ENCODE measurements around the gene CRIM1. TPM values are rescaled to one million over a fixed set of nuclear protein-coding genes. Genes with fewer than 3 reads are reported as not detected.

CRIM1 gene
- total and polyA plus RNA-seq, 12 donors, result 7.6 to 66.3 (median 24.3) TPM

DNA sequence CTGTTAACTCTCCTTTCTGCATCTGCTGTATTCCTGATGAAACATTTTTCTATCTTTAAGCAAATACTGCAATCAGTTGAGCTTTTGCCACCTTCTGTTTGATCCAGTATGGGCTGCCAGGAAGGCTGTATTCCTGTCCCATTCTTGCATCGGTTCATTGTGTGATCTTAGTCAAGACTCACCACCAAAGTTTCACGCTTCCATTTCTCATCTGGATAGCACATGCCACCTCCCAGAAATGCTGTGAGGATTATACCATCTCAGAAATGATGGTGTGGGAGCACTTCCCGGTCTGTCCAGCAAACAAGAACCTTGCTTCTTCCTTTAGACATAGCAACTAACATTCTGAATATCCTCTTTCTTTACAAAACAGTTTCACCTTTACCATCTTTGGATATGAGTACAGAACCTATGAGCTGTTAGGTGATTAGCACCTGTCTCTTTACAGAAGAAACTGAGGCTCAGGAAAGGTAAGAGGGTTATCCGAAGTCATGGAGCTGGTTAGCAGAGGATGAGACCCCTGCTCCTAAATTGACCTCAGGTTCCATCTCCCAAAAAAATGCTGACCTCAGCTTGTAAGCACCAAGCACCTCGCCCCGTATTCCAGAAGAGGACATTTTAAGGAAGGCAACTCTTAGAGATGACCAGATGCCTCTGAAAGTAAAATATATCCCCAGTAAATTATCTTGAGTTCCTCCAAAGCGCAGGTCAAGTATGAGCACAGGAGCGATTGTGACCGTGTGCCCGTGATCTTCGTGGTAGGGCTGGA, 185.6 kb downstream of the CRIM1 start:
- no peaks in the 10 kb centered on the region for H3K27me3 ChIP-seq
- no peak for DNase-seq
- peaks cover 0 to 14% of the 10 kb centered on the region in 2 donors for H3K36me3 ChIP-seq (replicated peaks in 1 of 2)
- no peaks in the 10 kb centered on the region for H3K4me1 ChIP-seq (replicated peaks in 1 of 2)
- no peak overlapping the region for H3K4me3 ChIP-seq
- intact Hi-C loops (cut with DNase I), result no loop called here
- H3K27ac ChIP-seq, result peak overlapping the region in 2 of 5 donors; percentile 45 to 49
- TF ChIP-seq, protein P1, sequence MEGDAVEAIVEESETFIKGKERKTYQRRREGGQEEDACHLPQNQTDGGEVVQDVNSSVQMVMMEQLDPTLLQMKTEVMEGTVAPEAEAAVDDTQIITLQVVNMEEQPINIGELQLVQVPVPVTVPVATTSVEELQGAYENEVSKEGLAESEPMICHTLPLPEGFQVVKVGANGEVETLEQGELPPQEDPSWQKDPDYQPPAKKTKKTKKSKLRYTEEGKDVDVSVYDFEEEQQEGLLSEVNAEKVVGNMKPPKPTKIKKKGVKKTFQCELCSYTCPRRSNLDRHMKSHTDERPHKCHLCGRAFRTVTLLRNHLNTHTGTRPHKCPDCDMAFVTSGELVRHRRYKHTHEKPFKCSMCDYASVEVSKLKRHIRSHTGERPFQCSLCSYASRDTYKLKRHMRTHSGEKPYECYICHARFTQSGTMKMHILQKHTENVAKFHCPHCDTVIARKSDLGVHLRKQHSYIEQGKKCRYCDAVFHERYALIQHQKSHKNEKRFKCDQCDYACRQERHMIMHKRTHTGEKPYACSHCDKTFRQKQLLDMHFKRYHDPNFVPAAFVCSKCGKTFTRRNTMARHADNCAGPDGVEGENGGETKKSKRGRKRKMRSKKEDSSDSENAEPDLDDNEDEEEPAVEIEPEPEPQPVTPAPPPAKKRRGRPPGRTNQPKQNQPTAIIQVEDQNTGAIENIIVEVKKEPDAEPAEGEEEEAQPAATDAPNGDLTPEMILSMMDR (IDR thresholded peaks at IDR 0.05), result no peak
- no peak for TF ChIP-seq POLR2A (IDR thresholded peaks at IDR 0.05)
- H3K9me3 ChIP-seq (replicated peaks in 1 of 3), result no peaks in the 10 kb centered on the region
- WGBS, 4 donors, result 84 to 98% (median 90%) methylated on average over 11 of the region's 11 CpGs

DNA sequence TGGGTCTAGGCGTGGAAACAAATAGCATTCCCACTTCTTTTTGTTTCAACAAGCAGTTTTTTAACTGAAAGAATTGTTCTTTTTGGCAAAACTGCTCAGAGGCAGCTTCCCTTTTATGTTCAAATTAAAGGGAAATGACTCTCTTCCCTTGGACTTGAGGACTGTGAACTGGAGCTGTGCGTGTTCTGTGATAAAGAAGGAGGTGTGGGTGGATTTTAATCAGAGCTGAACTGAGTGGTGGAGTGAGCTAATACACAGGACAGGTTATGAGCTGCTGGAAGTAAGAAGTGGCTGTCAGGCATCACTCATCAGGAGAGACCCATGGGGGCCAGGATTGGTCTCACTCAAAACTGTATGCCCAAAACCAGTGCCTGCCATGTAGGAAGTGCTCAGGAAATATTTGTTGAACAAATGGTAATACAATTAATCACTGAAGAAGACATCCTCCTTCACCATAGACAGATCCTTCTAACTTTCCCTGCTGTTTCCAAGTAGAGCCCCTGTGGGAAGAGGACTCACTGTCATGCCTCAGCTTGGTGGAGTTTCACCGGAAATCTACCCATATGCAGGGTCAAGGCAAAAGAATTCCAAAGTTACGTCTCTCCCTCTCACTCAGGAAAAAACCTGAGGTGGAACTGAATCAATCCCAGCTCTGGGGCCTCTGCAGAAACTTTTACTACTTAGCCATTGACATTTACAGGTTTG, 186.5 kb downstream of the CRIM1 start:
- no peaks in the 10 kb centered on the region for H3K27me3 ChIP-seq
- H3K4me1 ChIP-seq (replicated peaks in 1 of 2), result no peaks in the 10 kb centered on the region
- WGBS, 4 donors, result 73 to 82% (median 80%) methylated on average over 4 of the region's 4 CpGs
- peaks cover 0 to 18% of the 10 kb centered on the region in 2 donors for H3K36me3 ChIP-seq (replicated peaks in 1 of 2)
- no peak for DNase-seq
- no peaks in the 10 kb centered on the region for H3K9me3 ChIP-seq (replicated peaks in 1 of 3)
- peak overlapping the region in 2 of 5 donors; percentile 45 to 49 for H3K27ac ChIP-seq
- intact Hi-C loops (cut with DNase I), result no loop called here
- H3K4me3 ChIP-seq, result no peak overlapping the region
- no peak for TF ChIP-seq POLR2A (IDR thresholded peaks at IDR 0.05)
- TF ChIP-seq, protein P1 (IDR thresholded peaks at IDR 0.05), result no peak

DNA sequence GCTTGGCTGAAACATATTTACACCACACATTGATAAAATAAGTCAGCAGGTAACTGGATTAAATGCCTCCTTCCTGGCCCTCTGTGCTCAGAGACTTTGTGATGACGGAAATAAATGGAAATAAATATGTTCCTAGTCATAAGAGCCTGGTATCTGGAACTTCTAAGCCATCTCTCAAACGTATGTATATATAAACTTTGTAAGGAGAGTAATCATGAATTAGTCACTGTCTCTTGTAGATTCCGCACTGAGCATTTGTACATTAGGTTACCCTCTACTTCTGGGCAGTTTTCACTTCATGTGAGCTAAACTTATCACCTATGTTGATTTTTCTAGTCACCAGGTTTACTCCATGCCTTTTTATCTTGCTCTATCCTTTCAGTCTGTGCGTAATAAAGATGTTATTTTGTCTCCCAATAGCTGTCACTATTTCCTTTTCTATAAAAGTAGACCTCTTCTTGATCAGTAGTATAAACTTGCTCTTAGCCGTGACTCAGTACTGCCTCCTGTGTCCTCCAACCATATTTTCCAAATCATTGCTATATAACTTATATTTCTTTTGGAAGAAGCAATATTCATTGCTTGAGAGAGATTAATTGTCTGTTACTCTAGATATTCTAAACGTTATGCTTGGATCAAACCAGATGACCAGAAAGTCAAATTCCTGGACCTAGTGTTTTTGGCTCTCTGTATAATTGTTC, 189.2 kb downstream of the CRIM1 start:
- 88 to 93% (median 91%) methylated on average over 6 of the region's 6 CpGs for WGBS, 4 donors
- TF ChIP-seq, protein P1 (IDR thresholded peaks at IDR 0.05), result no peak
- TF ChIP-seq POLR2A (IDR thresholded peaks at IDR 0.05), result no peak
- Histone ChIP-seq H3K36me3 (replicated peaks in 1 of 2) (peaks cover 0 to 37% of the 10 kb centered on the region in 2 donors), H3K4me3 (no peak overlapping the region), H3K27ac (no peak overlapping the region), H3K9me3 (replicated peaks in 1 of 3) (no peaks in the 10 kb centered on the region), H3K27me3 (no peaks in the 10 kb centered on the region), H3K4me1 (replicated peaks in 1 of 2) (no peaks in the 10 kb centered on the region)
- DNase-seq, result no peak
- intact Hi-C loops (cut with DNase I), result no loop called here

DNA sequence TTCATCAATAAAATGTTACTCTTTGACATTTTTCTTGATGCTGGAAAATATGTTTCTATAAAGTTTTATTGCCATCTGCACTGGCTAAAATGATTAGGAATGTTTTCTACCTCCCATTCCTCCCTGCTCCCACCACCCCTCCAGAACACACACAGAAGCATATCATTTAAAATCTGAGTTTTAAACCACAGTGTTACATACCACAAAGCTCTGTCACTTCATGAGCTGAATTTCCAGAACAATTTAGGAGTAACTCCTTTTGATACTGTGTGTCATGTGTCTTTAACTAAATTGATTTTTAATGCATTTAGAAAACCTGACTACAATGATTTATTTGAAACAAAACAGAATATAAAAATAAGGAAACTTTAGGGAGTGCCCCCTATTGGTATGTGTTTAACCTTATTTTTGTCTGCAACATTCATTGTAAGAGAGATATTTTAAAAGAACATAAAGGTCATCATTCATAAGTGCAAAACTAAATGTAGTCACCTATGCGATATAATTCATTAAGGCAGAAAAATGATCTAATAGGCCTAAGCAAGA, 190.4 kb downstream of the CRIM1 start:
- intact Hi-C loops (cut with DNase I), result no loop called here
- Histone ChIP-seq H3K4me3 (no peak overlapping the region), H3K9me3 (replicated peaks in 1 of 3) (no peaks in the 10 kb centered on the region), H3K36me3 (replicated peaks in 1 of 2) (peaks cover 0 to 49% of the 10 kb centered on the region in 2 donors), H3K27me3 (no peaks in the 10 kb centered on the region), H3K27ac (no peak overlapping the region), H3K4me1 (replicated peaks in 1 of 2) (peaks cover 0 to 4% of the 10 kb centered on the region in 2 donors)
- TF ChIP-seq, protein P1 (IDR thresholded peaks at IDR 0.05), result no peak
- no peak for TF ChIP-seq POLR2A (IDR thresholded peaks at IDR 0.05)
- 0 to 54% (median 20%) methylated on average over 1 of the region's 1 CpG for WGBS, 4 donors
- no peak for DNase-seq
